ENCODE measurements around the gene OR2H1.

The OR2H1 gene

DNA sequence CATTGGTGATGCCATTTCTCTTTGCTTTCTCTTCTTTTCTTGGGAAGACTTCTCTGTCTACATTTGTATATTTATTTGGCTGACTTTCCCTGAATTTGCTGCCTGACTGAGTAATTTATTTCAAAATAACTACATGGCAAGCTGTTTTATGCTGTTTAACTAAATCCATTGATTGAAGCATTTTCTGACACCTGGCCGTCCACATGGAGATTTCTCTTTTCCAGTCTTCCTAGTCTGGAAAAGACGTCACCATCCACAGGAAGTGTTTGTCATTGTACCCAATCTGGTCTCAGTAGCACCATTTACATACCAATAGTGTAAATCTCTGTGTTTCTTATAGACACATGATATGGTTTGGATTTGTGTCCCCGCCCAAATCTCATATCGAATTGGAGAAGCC, 40.0 kb downstream of the OR2H1 start:
- no peaks in the 10 kb centered on the region for H3K4me1 ChIP-seq (ENCODE audit: control insufficient read depth in 1 of 2, insufficient read depth in 1 of 2, low read depth in 1 of 2, low read length in 1 of 2)
- H3K4me3 ChIP-seq (ENCODE audit: low read depth in 1 of 2, low read length in 1 of 2) = no peak overlapping the region
- no peaks in the 10 kb centered on the region for H3K36me3 ChIP-seq
- TF ChIP-seq, protein P1, sequence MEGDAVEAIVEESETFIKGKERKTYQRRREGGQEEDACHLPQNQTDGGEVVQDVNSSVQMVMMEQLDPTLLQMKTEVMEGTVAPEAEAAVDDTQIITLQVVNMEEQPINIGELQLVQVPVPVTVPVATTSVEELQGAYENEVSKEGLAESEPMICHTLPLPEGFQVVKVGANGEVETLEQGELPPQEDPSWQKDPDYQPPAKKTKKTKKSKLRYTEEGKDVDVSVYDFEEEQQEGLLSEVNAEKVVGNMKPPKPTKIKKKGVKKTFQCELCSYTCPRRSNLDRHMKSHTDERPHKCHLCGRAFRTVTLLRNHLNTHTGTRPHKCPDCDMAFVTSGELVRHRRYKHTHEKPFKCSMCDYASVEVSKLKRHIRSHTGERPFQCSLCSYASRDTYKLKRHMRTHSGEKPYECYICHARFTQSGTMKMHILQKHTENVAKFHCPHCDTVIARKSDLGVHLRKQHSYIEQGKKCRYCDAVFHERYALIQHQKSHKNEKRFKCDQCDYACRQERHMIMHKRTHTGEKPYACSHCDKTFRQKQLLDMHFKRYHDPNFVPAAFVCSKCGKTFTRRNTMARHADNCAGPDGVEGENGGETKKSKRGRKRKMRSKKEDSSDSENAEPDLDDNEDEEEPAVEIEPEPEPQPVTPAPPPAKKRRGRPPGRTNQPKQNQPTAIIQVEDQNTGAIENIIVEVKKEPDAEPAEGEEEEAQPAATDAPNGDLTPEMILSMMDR (IDR thresholded peaks at IDR 0.05) = no peak
- no peaks in the 10 kb centered on the region for H3K9me3 ChIP-seq
- H3K27me3 ChIP-seq = no peaks in the 10 kb centered on the region
- H3K27ac ChIP-seq = no peak overlapping the region

DNA sequence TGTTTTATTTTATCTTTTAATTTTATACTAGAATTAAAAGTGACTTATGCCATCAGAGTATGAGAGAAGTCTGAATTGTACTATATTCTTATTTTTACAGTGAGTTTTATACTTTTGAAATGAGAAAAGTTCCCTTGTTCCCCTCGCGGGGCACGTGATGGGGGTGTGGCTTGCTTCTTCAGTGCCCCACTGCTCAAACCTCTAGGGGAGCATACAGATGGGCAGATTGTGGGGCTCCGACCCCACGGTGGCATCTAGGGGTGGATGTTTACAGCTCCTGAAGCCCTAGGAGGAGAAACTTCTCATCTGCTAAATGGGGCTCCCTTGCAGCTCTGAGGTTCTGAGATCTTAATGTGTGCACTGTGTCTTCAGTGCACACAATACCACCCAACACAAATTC, 42.7 kb downstream of the OR2H1 start:
- TF ChIP-seq, protein P1 (IDR thresholded peaks at IDR 0.05) = no peak
- Histone ChIP-seq H3K9me3 (no peaks in the 10 kb centered on the region), H3K4me1 (ENCODE audit: control insufficient read depth in 1 of 2, insufficient read depth in 1 of 2, low read depth in 1 of 2, low read length in 1 of 2) (no peaks in the 10 kb centered on the region), H3K4me3 (ENCODE audit: low read depth in 1 of 2, low read length in 1 of 2) (no peak overlapping the region), H3K27ac (no peak overlapping the region), H3K36me3 (no peaks in the 10 kb centered on the region), H3K27me3 (no peaks in the 10 kb centered on the region)

DNA sequence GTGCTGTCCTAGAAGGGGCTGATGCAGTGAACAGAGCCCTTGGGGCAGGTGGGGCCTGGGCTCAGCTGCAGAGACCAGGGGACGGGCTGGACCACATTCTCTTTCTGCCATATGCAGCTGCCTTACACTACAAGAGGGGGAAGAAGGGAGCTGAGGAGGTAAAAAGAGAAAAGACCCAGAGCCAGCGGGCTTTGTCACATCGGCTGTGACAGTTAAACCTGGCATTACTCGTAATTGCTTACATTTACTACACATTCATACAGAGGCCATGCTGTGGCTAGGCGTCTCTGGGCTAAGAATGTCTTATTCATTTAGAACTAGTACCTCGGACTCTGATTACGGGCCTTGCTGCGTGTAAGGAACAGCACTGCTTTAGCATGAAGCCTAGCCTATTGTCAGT, 43.6 kb downstream of the OR2H1 start:
- no peaks in the 10 kb centered on the region for H3K27me3 ChIP-seq
- H3K4me3 ChIP-seq (ENCODE audit: low read depth in 1 of 2, low read length in 1 of 2) = no peak overlapping the region

DNA sequence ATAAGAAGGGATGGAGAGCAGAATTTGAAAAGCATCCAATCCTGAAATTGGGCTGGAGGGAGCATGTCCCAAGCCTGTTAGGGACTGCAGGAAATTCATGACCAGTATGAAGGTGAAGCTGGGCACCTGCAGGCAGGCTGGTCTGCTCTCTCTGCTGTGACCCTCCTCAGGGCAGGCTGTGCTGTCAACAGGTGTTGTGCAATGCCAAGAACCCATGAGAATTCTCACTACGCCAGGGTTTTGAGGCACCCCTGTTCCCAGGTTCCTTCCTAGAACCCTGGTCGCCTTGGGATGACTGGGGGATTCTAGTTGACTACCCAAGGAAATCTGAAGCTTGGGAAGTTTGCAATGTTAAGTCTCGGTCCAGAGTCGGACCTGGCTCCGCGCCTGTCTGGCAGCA, 44.2 kb downstream of the OR2H1 start:
- Histone ChIP-seq H3K27ac (no peak overlapping the region), H3K36me3 (no peaks in the 10 kb centered on the region), H3K9me3 (no peaks in the 10 kb centered on the region), H3K4me1 (ENCODE audit: control insufficient read depth in 1 of 2, insufficient read depth in 1 of 2, low read depth in 1 of 2, low read length in 1 of 2) (no peaks in the 10 kb centered on the region), H3K4me3 (ENCODE audit: low read depth in 1 of 2, low read length in 1 of 2) (no peak overlapping the region), H3K27me3 (no peaks in the 10 kb centered on the region)
- TF ChIP-seq, protein P1 (IDR thresholded peaks at IDR 0.05) = no peak

More for the DNA sequence above, 43.6 kb downstream of the OR2H1 start:
- H3K9me3 ChIP-seq = no peaks in the 10 kb centered on the region
- TF ChIP-seq, protein P1 (IDR thresholded peaks at IDR 0.05) = no peak
- no peaks in the 10 kb centered on the region for H3K4me1 ChIP-seq (ENCODE audit: control insufficient read depth in 1 of 2, insufficient read depth in 1 of 2, low read depth in 1 of 2, low read length in 1 of 2)
- no peak overlapping the region for H3K27ac ChIP-seq
- no peaks in the 10 kb centered on the region for H3K36me3 ChIP-seq

DNA sequence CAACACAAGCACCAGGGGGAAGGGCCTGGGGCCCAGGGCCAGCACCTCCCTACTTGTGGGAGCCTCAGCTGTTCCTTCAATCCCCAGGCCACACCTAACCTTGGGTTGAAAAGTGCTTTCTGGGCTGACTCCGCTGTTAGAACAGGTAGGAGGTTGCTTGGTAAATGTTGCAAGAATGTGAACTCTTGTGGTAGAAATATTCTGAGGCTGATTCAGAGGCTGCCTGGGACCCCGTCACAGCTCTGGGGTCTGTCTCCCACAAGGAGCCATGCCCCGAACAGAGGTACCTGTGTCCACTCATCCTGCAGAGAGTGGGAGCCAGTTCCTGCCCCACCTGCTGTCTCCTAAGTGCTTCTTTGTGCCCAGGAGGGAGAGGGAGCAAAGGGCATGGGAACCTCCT, 45.2 kb downstream of the OR2H1 start:
- no peaks in the 10 kb centered on the region for H3K27me3 ChIP-seq
- H3K4me3 ChIP-seq (ENCODE audit: low read depth in 1 of 2, low read length in 1 of 2) = no peak overlapping the region
- H3K4me1 ChIP-seq (ENCODE audit: control insufficient read depth in 1 of 2, insufficient read depth in 1 of 2, low read depth in 1 of 2, low read length in 1 of 2) = no peaks in the 10 kb centered on the region
- TF ChIP-seq, protein P1 (IDR thresholded peaks at IDR 0.05) = no peak
- no peak overlapping the region for H3K27ac ChIP-seq
- H3K36me3 ChIP-seq = no peaks in the 10 kb centered on the region
- no peaks in the 10 kb centered on the region for H3K9me3 ChIP-seq

DNA sequence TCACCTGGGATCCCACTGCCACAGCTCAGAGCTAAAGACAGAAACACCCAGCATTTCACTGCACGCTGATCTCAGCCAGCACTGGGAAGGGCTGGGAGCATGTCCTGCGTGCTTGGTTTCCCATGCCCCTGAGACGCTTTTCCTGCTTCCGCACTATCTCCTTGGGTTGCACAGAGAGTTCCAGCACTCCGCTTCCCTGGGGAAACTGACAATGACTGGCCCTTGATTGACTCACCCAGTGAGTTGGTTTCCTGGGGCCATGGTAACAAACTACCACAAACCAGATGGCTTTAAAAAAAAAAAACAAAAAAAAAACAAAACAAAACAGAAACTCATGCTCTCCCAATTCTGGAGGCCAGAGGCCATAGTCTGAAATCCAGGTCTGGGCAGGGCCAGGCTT, 45.6 kb downstream of the OR2H1 start:
- TF ChIP-seq, protein P1 (IDR thresholded peaks at IDR 0.05) = no peak
- no peak overlapping the region for H3K27ac ChIP-seq
- no peaks in the 10 kb centered on the region for H3K27me3 ChIP-seq
- H3K36me3 ChIP-seq = no peaks in the 10 kb centered on the region
- no peaks in the 10 kb centered on the region for H3K9me3 ChIP-seq
- no peaks in the 10 kb centered on the region for H3K4me1 ChIP-seq (ENCODE audit: control insufficient read depth in 1 of 2, insufficient read depth in 1 of 2, low read depth in 1 of 2, low read length in 1 of 2)
- H3K4me3 ChIP-seq (ENCODE audit: low read depth in 1 of 2, low read length in 1 of 2) = no peak overlapping the region

All from neutrophil (primary cell).